HEK293 (cell line): ENCODE results near the gene CLN5.

Experiments
- CTCF ChIA-PET: fragments of 350-600 bp; formaldehyde crosslinking; extraction: SDS; loops from one replicate; lab custom pipeline; 2021; ENCODE audit warnings: antibody characterized with exemption; lab: Yijun Ruan, JAX
- POLR2A ChIA-PET: fragments of 300-600 bp; formaldehyde crosslinking; extraction: SDS; loops from one replicate; lab custom pipeline; 2020; ENCODE audit warnings: antibody characterized with exemption, inconsistent platforms; lab: Yijun Ruan, JAX
- H3K27ac ChIP-seq: fragments of 200-500 bp; sonication (Bioruptor generic); 2 replicates; pipeline ENCODE4 v1.5.1; 2014; ENCODE audit warnings: low read depth, low read length, control low read depth, inconsistent platforms; ENCODE audit errors: extremely low read depth
- H3K36me3 ChIP-seq, 2 experiments: fragments of 200-500 bp in 1 of 2; sonication (Bioruptor generic) in 1 of 2; 1 replicate in 1 of 2; 2 replicates in 1 of 2; pipeline ENCODE4 v1.5.1; 2014 to 2017; ENCODE audit warnings: inconsistent platforms in 2 of 2, low read length in 2 of 2; ENCODE audit not compliant: control insufficient read depth in 2 of 2, insufficient read depth in 1 of 2
- H3K4me1 ChIP-seq: fragments of 200-500 bp; sonication (Bioruptor generic); 2 replicates; pipeline ENCODE4 v1.5.1; 2014; ENCODE audit warnings: mild to moderate bottlenecking, low read length, inconsistent platforms; ENCODE audit not compliant: control insufficient read depth, insufficient read depth
- H3K4me3 ChIP-seq: 2 replicates; pipeline ENCODE4 v1.5.1; 2011; ENCODE audit warnings: low read depth, mild to moderate bottlenecking, control low read depth, low read length, moderate library complexity
- H3K9me3 ChIP-seq: fragments of 200-500 bp; sonication (Bioruptor generic); 2 replicates; pipeline ENCODE4 v1.5.1; 2014; ENCODE audit warnings: low read depth, low read length, inconsistent platforms; ENCODE audit not compliant: control insufficient read depth, insufficient read depth
- BCL11A ChIP-seq: fragments of 450-650 bp; formaldehyde crosslinking; IDR thresholded peaks from 2 replicates; pipeline ENCODE4 v1.5.1; 2016; ENCODE audit warnings: low read depth, missing biosample characterization, missing genetic modification characterization
- KLF9 ChIP-seq: fragments of 450-650 bp; formaldehyde crosslinking; IDR thresholded peaks from 2 replicates; pipeline ENCODE4 v1.5.1; 2016; ENCODE audit warnings: missing biosample characterization, missing genetic modification characterization, low read depth
- MZF1 ChIP-seq: fragments of 450-650 bp; formaldehyde crosslinking; IDR thresholded peaks from 2 replicates; pipeline ENCODE4 v1.5.1; 2017; ENCODE audit warnings: missing biosample characterization, missing genetic modification characterization, borderline replicate concordance
- OSR2 ChIP-seq: fragments of 450-650 bp; formaldehyde crosslinking; IDR thresholded peaks from 2 replicates; pipeline ENCODE4 v1.5.1; 2016; ENCODE audit warnings: missing biosample characterization, missing genetic modification characterization
- ZBTB10 ChIP-seq: fragments of 450-650 bp; formaldehyde crosslinking; IDR thresholded peaks from 2 replicates; pipeline ENCODE4 v1.5.1; 2016; ENCODE audit warnings: missing biosample characterization, missing genetic modification characterization
- ZBTB17 ChIP-seq: fragments of 450-650 bp; formaldehyde crosslinking; IDR thresholded peaks from 2 replicates; pipeline ENCODE4 v1.5.1; 2016; ENCODE audit warnings: missing biosample characterization, missing genetic modification characterization
- ZNF132 ChIP-seq: fragments of 450-650 bp; formaldehyde crosslinking; IDR thresholded peaks from 2 replicates; pipeline ENCODE4 v1.5.1; 2017; ENCODE audit warnings: missing biosample characterization, missing genetic modification characterization, borderline replicate concordance
- ZNF148 ChIP-seq: fragments of 450-650 bp; formaldehyde crosslinking; IDR thresholded peaks from 2 replicates; pipeline ENCODE4 v1.5.0; 2017; ENCODE audit warnings: missing biosample characterization, missing genetic modification characterization, borderline replicate concordance
- ZNF311 ChIP-seq: fragments of 450-650 bp; formaldehyde crosslinking; IDR thresholded peaks from 2 replicates; pipeline ENCODE4 v1.5.1; 2017; ENCODE audit warnings: missing biosample characterization, missing genetic modification characterization, borderline replicate concordance
- ZNF341 ChIP-seq: fragments of 450-650 bp; formaldehyde crosslinking; IDR thresholded peaks from 2 replicates; pipeline ENCODE4; 2016; ENCODE audit warnings: low read depth, missing biosample characterization, missing genetic modification characterization
- ZNF354C ChIP-seq: fragments of 450-650 bp; formaldehyde crosslinking; IDR thresholded peaks from 2 replicates; pipeline ENCODE4 v1.5.1; 2016; ENCODE audit warnings: missing biosample characterization, missing genetic modification characterization, low read depth, borderline replicate concordance
- ZNF37A ChIP-seq: fragments of 450-650 bp; IDR thresholded peaks from 2 replicates; pipeline ENCODE4 v1.5.1; 2018; ENCODE audit warnings: missing biosample characterization, missing genetic modification characterization
- ZNF473 ChIP-seq: fragments of 450-650 bp; formaldehyde crosslinking; IDR thresholded peaks from 2 replicates; pipeline ENCODE4 v1.5.1; 2017; ENCODE audit warnings: missing biosample characterization, missing genetic modification characterization
- ZNF488 ChIP-seq: fragments of 450-650 bp; formaldehyde crosslinking; IDR thresholded peaks from 2 replicates; pipeline ENCODE4 v1.5.1; 2016; ENCODE audit warnings: missing biosample characterization, missing genetic modification characterization
- ZNF558 ChIP-seq: fragments of 450-650 bp; formaldehyde crosslinking; IDR thresholded peaks from 2 replicates; pipeline ENCODE4 v1.5.1; 2016; ENCODE audit warnings: missing biosample characterization, missing genetic modification characterization
- ZNF777 ChIP-seq: fragments of 450-650 bp; formaldehyde crosslinking; IDR thresholded peaks from 2 replicates; pipeline ENCODE4 v1.5.1; 2017; ENCODE audit warnings: missing biosample characterization, missing genetic modification characterization, borderline replicate concordance

CLN5 gene

GRCh38 chr13:77029436-77029835 lies 37.6 kb downstream of the CLN5 start:
- no peaks in the 10 kb centered on the region for H3K36me3 ChIP-seq
- ChIA-PET POLR2A (no interaction called here), CTCF (no interaction called here)
- no peak overlapping the region for H3K27ac ChIP-seq
- TF ChIP-seq ZNF341 (tag by site-specific recombination): no peak
- no peak for TF ChIP-seq KLF9 (tag by site-specific recombination)
- no peak for TF ChIP-seq ZNF311
- no peak overlapping the region for H3K4me3 ChIP-seq
- no peaks in the 10 kb centered on the region for H3K9me3 ChIP-seq
- H3K4me1 ChIP-seq: 0 out of 2 replicates have a peak, but pooled peaks cover 2% of the 10 kb centered on the region

GRCh38 chr13:77031656-77032243 lies 39.9 kb downstream of the CLN5 start:
- no peak for TF ChIP-seq ZNF148 (tag by site-specific recombination)
- TF ChIP-seq ZBTB10: no peak
- TF ChIP-seq BCL11A: no peak
- no peak for TF ChIP-seq ZNF354C (tag by site-specific recombination)
- POLR2A ChIA-PET: no interaction called here
- no peaks in the 10 kb centered on the region for H3K36me3 ChIP-seq
- no peaks in the 10 kb centered on the region for H3K9me3 ChIP-seq
- 0 out of 2 replicates have a peak, but pooled peaks cover 2% of the 10 kb centered on the region for H3K4me1 ChIP-seq
- no peak overlapping the region for H3K27ac ChIP-seq
- CTCF ChIA-PET: no interaction called here
- H3K4me3 ChIP-seq: no peak overlapping the region

- Histone ChIP-seq H3K9me3 (no peaks in the 10 kb centered on the region), H3K27ac (no peak overlapping the region), H3K36me3 (no peaks in the 10 kb centered on the region), H3K4me3 (no peak overlapping the region), H3K4me1 (no peaks in the 10 kb centered on the region)
- POLR2A ChIA-PET: no interaction called here
- CTCF ChIA-PET: no interaction called here
- TF ChIP-seq OSR2 (tag by site-specific recombination) (no peak), ZNF488 (no peak), ZNF37A (tag by site-specific recombination) (no peak), MZF1 (tag by site-specific recombination) (no peak), ZNF558 (tag by site-specific recombination) (no peak), ZNF473 (no peak), ZNF132 (tag by site-specific recombination) (no peak), ZNF777 (tag by site-specific recombination) (no peak), ZBTB17 (tag by site-specific recombination) (no peak), ZNF148 (tag by site-specific recombination) (no peak)
Measured at GRCh38 chr13:77033717-77034302, 41.9 kb downstream of the CLN5 start.
